LNCAP (cell line): ENCODE results near the gene MAP3K5.

Source experiments
- TF ChIP-seq, protein P1 (sequence below): fragments of 450-650 bp; IDR thresholded peaks from 2 replicates; pipeline ENCODE4 v1.5.1; 2017; ENCODE audit warnings: mild to moderate bottlenecking

MAP3K5 gene

DNA sequence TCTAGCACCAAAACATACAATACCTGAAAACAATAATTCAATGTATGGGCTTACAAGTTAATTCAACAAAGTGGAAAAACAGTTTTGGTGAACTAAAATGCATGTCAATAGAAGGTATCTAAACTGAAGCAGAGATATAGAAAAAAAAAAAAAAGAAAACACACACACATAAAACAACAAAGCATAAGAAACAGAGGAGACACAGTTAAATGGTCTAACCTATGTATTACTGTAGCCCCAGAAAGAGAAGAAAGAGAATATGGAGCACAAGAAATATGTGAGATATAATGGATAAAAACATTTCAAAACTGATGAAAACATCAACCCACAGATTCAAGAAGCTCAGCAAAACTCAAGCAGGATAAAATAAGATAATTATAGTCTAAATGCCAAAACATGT lies 118.7 kb downstream of the MAP3K5 start:
- TF ChIP-seq, protein P1, sequence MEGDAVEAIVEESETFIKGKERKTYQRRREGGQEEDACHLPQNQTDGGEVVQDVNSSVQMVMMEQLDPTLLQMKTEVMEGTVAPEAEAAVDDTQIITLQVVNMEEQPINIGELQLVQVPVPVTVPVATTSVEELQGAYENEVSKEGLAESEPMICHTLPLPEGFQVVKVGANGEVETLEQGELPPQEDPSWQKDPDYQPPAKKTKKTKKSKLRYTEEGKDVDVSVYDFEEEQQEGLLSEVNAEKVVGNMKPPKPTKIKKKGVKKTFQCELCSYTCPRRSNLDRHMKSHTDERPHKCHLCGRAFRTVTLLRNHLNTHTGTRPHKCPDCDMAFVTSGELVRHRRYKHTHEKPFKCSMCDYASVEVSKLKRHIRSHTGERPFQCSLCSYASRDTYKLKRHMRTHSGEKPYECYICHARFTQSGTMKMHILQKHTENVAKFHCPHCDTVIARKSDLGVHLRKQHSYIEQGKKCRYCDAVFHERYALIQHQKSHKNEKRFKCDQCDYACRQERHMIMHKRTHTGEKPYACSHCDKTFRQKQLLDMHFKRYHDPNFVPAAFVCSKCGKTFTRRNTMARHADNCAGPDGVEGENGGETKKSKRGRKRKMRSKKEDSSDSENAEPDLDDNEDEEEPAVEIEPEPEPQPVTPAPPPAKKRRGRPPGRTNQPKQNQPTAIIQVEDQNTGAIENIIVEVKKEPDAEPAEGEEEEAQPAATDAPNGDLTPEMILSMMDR: no peak

DNA sequence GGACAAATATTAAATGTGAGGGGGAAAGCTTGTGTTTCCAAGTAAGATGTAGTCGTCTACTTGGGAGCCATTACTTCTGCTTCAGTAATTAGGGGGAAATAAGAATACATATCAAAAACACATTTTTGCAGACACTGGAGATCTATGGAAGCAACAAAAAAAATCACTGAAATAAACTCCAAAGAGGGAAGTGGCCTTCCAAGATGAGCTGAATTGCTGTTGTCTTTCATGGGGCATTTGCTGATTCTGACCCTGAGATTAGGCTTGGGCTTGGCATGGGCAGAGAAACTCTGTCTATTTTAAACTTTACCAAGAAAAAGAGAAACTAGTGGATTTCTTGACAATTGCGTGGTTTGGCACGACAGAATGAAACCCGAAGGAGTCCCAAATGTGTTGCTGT lies 120.1 kb downstream of the MAP3K5 start:
- TF ChIP-seq, protein P1: no peak

DNA sequence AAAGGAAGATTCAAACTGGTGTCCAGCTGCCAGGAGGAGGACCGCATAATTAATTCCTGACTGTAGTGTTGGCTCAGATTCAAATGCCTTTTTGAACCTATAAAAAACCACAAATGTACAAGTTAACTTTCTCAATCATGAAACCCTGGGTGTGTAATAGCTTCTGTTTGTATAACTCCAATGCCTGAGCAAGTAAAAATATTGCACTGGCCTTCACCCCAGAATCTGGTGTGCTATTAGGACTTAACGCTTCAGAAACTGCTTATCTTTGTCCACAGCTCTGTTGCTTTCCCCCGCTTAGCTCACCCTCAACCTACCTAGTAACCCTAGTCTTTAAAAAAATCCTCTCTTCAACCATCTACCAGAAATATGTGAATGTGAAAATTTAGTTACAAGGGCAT lies 123.0 kb downstream of the MAP3K5 start:
- TF ChIP-seq, protein P1: no peak

DNA sequence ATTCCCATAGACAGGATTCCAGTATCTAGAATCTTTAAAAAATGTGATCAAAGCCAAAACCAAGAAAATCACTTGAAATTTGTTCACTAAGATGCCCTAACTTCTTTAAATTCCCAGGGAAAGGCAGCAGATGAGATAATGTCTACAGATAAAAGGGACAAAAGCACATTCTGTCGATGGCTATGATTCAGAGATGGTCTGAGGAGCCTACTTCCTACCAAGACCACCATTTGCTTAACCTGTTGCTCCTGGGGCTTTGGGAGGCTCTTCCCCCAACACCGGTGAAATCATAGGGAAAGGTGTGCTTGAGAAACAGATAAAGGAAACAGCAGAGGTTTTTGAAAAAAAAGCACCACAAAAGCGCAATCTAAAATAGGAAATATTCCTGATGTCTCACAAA lies 123.7 kb downstream of the MAP3K5 start:
- TF ChIP-seq, protein P1: no peak

DNA sequence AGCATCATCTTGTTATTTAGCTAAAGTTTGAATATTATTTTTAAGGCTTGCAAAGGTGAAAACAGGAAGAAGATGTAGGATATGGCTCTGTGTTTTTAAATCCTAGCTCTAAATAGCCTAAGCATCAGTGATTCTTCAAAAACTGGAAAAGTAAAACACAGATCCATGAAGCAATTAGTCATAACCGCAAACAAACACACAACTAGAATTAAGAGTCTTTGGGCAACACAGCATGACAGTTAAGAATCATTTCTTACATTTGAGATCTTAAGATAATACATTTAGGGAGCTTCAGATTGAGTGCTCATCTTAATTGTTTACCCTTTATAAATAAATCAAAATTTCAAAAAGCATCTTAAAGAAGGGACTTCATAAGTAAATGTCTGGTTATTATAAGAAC lies 126.2 kb downstream of the MAP3K5 start:
- TF ChIP-seq, protein P1: no peak

DNA sequence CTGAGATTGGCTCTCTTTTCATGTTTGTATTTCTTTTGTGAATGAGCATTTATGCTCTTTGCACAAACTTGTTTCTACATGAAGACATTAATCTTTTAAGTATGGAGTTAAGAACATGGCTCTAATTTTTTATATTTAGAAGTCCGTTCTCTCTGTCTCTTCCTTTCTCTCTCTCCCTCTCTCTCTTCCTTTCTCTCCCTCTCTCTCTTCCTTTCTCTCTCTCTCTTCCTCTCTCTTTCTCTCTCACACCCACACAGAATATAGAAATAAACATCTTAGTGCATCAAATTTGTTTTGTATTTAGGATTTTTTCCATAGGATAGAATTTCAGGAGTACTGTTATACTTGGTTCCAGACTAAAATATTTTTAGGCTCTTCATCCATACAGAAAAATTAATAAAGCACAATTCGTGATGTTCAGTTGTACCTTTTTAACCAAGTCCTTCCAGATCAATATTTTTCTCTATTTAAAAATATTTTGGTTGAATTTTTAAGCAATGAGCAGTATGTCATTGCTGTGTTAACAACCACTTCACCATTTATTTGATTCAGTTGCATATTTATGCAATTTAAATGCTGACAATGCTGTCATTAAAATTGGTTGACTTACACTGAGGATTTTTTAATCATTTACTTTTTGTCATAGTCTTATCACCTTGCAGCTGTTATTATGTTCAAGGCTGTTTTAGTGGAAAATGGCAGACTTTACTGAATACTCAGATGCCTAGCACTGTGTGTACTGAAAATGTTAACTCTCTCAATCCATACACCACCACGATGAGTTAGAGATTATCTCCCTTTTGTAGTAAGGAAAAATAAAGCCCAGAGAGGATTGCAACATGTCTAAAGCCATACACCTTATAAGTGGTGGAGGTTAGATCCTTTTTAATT lies 129.7 kb downstream of the MAP3K5 start:
- TF ChIP-seq, protein P1: no peak

DNA sequence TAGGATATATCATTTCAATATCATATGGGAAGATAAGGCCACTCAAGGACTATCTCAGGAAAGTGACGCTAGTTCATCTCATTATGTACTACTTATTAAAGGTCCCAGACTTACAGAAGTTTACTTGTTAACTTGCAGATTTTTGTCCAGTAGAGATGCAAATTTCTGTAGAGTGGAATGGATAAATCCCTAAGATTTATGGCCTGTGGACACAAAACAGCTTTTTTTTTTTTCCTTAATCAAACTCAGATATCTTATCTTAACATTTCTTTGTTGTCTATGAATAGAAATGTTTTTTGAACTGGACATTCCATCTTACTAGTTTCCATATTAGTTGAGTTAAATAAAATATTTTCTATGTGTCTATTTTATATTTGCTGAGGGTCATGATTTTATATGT lies 131.6 kb downstream of the MAP3K5 start:
- TF ChIP-seq, protein P1: no peak
